Measurements from ENCODE around the gene FBXO24.

Gene FBXO24

DNA sequence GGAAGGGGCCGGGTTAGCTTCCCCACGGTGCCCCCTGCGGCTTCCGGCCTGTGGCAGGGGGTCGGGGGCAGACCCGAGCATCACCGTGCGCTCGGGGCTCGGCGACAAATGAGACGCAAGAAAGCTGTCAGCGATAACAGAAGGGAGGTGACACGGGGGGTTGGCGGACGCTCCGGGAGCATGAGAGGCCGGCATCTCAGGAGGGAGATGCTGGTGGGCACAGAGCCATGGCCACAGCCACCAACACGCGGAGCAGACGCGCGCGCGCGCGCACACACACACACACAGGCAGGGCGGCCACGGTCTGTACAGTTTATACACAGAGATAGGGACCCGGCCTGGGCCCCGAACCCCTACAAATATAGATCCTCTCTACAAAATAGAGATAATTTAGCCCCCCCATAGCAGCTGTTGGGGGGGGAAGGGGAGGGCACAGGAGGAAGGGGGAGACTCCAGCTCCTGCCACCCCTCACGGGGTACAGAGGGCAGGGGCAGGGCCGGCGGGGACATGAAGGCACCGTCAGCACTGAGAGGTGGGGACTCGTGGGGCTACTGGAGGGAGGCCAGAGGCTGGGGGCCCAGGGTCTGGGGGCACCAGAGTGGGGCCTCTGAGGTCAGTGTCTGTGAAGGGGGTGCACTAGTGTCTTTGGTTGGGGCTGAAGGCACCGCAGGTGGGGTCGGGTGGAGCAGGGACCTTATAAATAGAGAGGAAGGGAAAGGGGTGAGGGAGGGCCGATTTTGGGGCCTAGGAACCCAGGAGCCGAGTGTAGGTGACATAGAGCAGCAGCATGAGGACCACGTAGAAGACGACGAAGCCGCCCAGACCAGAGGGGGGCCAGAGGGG lies 11.5 kb upstream of the FBXO24 start:
- peaks cover 49% of the 10 kb centered on the region; the same call in 1 of the 2 replicates for H3K36me3 ChIP-seq (ENCODE audit: insufficient read depth, low read length)
- H3K4me1 ChIP-seq (ENCODE audit: insufficient read depth, low read length, poor library complexity, severe bottlenecking), result peaks cover 7% of the 10 kb centered on the region
- no peaks in the 10 kb centered on the region for H3K27me3 ChIP-seq (ENCODE audit: insufficient read depth, low read length, poor library complexity, severe bottlenecking)
- no peaks in the 10 kb centered on the region for H3F3A ChIP-seq (ENCODE audit: low read depth)
- TF ChIP-seq EZH2phosphoT487 (IDR thresholded peaks at IDR 0.05; ENCODE audit: borderline replicate concordance), result no peak
- no peak for TF ChIP-seq CTCF (conservative IDR thresholded peaks at IDR 0.05; ENCODE audit: low read length)
- H4K20me1 ChIP-seq (ENCODE audit: insufficient read depth, low read length, poor library complexity, severe bottlenecking), result no peaks in the 10 kb centered on the region
- H2AFZ ChIP-seq (ENCODE audit: low read length), result no peak overlapping the region
- H3K4me2 ChIP-seq (ENCODE audit: low read depth, low read length, poor library complexity, severe bottlenecking), result no peak overlapping the region
- no peak overlapping the region for H3K9ac ChIP-seq (ENCODE audit: low read depth, low read length, poor library complexity, severe bottlenecking)
- no peaks in the 10 kb centered on the region; the same call in 1 of the 2 replicates for H3K79me2 ChIP-seq (ENCODE audit: insufficient read depth, low read length)
- H3K9me2 ChIP-seq (replicated peaks; ENCODE audit: low read depth, low read length), result no peaks in the 10 kb centered on the region
- H3K9me3 ChIP-seq (ENCODE audit: insufficient read depth, low read depth, low read length), result no peaks in the 10 kb centered on the region
- no peak overlapping the region for H3K4me3 ChIP-seq (ENCODE audit: low read length, poor library complexity, severe bottlenecking)

DNA sequence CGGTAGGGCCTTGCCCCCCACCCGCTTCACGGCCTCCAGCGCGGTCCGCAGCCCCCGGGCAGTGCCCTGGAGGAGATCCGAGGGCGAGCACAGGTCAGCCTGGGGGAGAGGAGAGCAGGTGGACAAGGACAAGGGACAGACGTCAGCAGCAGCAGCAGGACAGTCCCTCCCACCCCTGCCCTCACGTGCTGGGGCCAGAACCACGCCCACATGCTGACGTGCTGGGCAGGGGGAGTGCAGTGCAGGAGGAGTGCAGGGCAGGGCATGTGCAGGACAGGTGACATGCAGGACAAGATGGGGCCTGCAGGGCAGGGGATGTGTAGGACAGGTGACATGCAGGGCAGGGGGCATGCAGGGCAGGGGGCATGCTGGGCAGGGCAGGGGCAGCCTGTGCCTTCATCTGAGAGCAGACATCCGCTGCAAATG lies 10.9 kb upstream of the FBXO24 start:
- Histone ChIP-seq H3K4me2 (ENCODE audit: low read depth, low read length, poor library complexity, severe bottlenecking) (no peak overlapping the region), H3K79me2 (ENCODE audit: insufficient read depth, low read length) (peaks cover 3% of the 10 kb centered on the region; the same call in 1 of the 2 replicates), H3K36me3 (ENCODE audit: insufficient read depth, low read length) (peaks cover 55% of the 10 kb centered on the region; the same call in 1 of the 2 replicates), H3K4me1 (ENCODE audit: insufficient read depth, low read length, poor library complexity, severe bottlenecking) (peaks cover under 1% of the 10 kb centered on the region), H3K9me2 (replicated peaks; ENCODE audit: low read depth, low read length) (no peaks in the 10 kb centered on the region), H2AFZ (ENCODE audit: low read length) (no peak overlapping the region), H3F3A (ENCODE audit: low read depth) (no peaks in the 10 kb centered on the region), H3K9ac (ENCODE audit: low read depth, low read length, poor library complexity, severe bottlenecking) (no peak overlapping the region), H3K4me3 (ENCODE audit: low read length, poor library complexity, severe bottlenecking) (no peak overlapping the region), H3K9me3 (ENCODE audit: insufficient read depth, low read depth, low read length) (no peaks in the 10 kb centered on the region), H3K27me3 (ENCODE audit: insufficient read depth, low read length, poor library complexity, severe bottlenecking) (no peaks in the 10 kb centered on the region), H4K20me1 (ENCODE audit: insufficient read depth, low read length, poor library complexity, severe bottlenecking) (no peaks in the 10 kb centered on the region)
- TF ChIP-seq CTCF (conservative IDR thresholded peaks at IDR 0.05; ENCODE audit: low read length) (no peak), EZH2phosphoT487 (IDR thresholded peaks at IDR 0.05; ENCODE audit: borderline replicate concordance) (no peak)

- Histone ChIP-seq H3K4me3 (ENCODE audit: low read length, poor library complexity, severe bottlenecking) (no peak overlapping the region), H3K36me3 (ENCODE audit: insufficient read depth, low read length) (peaks cover 61% of the 10 kb centered on the region; the same call in 1 of the 2 replicates), H2AFZ (ENCODE audit: low read length) (no peak overlapping the region), H3K9ac (ENCODE audit: low read depth, low read length, poor library complexity, severe bottlenecking) (no peak overlapping the region), H3K4me1 (ENCODE audit: insufficient read depth, low read length, poor library complexity, severe bottlenecking) (peaks cover 3% of the 10 kb centered on the region), H3K79me2 (ENCODE audit: insufficient read depth, low read length) (peaks cover 10% of the 10 kb centered on the region; the same call in 1 of the 2 replicates), H3K27me3 (ENCODE audit: insufficient read depth, low read length, poor library complexity, severe bottlenecking) (no peaks in the 10 kb centered on the region), H3K9me3 (ENCODE audit: insufficient read depth, low read depth, low read length) (no peaks in the 10 kb centered on the region), H4K20me1 (ENCODE audit: insufficient read depth, low read length, poor library complexity, severe bottlenecking) (peaks cover 2% of the 10 kb centered on the region), H3F3A (ENCODE audit: low read depth) (no peaks in the 10 kb centered on the region), H3K4me2 (ENCODE audit: low read depth, low read length, poor library complexity, severe bottlenecking) (no peak overlapping the region), H3K9me2 (replicated peaks; ENCODE audit: low read depth, low read length) (no peaks in the 10 kb centered on the region)
- TF ChIP-seq CTCF (conservative IDR thresholded peaks at IDR 0.05; ENCODE audit: low read length) (no peak), EZH2phosphoT487 (IDR thresholded peaks at IDR 0.05; ENCODE audit: borderline replicate concordance) (no peak)
Observed at GRCh38 chr7:100575746-100576383, 10.3 kb upstream of the FBXO24 start.

Data from Loucy (cell line).